GDM1 (cell line): ENCODE results near the gene PKIG.
"Not testable (repeated sequence)": the region's sequence is repeated elsewhere in the genome, so short reads cannot be mapped to it uniquely, and the experiment has no call there.

ENCODE experiments used
- DNase-seq: peaks from one replicate; lab custom pipeline; 2025; lab: John Stamatoyannopoulos, UW

The PKIG gene

GRCh38 chr20:44572551-44573500 lies 9.6 kb upstream of the PKIG start:
- DNase-seq = no peak

DNA sequence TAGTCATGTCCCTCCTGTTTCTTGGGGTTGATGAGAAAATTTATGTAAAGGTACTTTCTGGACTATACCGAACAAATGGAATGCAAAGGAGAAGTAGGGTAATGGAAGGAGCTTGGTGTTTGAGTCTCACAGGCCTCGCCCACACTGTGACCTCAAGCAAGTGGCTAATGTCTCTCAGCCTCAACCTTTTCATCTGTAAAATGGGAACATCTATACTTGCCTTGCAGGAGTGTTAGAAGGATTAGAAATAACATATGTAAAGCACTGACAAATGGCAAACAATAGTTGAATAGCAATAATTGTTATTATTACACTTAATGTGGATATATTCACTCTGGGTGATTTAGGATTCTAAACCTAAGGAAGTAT lies 8.9 kb upstream of the PKIG start:
- DNase-seq = no peak

DNA sequence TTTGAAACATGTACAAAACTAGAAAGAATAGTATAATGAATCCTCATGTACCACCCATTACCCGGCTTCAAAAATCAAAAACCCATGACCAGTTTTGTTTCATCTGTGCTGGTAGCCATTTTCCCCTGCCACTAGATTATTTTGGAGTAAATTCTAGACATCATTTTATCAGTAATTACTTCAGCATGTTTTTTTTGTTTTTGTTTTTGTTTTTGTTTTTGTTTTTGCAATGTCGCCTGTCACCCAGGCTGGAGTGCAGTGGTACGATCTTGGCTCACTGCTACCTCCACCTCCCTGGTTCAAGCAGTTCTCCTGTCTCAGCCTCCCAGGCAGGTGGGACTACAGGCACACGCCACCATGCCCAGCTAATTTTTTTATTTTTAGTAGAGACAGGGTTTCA lies 8.0 kb upstream of the PKIG start:
- DNase-seq = no peak

GRCh38 chr20:44576297-44576696 lies 6.1 kb upstream of the PKIG start:
- DNase-seq = peak; percentile 48

GRCh38 chr20:44579313-44580081 lies 2.9 kb upstream of the PKIG start:
- no peak for DNase-seq

- DNase-seq = no peak
Measured at GRCh38 chr20:44580581-44581268, 1.7 kb upstream of the PKIG start.

- DNase-seq = no peak
Measured at GRCh38 chr20:44581515-44581914, 864 bp upstream of the PKIG start.

- no peak for DNase-seq
Measured at GRCh38 chr20:44583157-44583556, 778 bp downstream of the PKIG start.

DNA sequence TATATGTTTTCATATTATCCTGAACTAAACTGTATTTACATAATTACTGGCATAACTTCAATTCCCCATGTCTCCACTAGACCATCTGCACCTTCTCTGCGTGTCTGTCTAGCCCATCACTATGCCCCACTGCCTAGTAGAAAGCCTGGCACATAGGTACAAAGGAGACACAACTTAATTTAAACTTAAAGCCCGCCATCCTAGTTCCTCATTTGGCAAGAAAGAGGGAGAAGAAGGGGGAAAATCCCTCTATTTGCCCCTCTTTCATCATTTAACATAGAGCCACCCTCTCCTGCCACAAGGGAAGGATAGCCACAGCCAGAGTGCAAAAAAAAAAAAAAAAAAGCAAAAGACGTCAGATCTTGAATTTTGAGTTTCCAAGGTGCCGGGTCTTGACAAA lies 1.8 kb downstream of the PKIG start:
- DNase-seq = no peak

DNA sequence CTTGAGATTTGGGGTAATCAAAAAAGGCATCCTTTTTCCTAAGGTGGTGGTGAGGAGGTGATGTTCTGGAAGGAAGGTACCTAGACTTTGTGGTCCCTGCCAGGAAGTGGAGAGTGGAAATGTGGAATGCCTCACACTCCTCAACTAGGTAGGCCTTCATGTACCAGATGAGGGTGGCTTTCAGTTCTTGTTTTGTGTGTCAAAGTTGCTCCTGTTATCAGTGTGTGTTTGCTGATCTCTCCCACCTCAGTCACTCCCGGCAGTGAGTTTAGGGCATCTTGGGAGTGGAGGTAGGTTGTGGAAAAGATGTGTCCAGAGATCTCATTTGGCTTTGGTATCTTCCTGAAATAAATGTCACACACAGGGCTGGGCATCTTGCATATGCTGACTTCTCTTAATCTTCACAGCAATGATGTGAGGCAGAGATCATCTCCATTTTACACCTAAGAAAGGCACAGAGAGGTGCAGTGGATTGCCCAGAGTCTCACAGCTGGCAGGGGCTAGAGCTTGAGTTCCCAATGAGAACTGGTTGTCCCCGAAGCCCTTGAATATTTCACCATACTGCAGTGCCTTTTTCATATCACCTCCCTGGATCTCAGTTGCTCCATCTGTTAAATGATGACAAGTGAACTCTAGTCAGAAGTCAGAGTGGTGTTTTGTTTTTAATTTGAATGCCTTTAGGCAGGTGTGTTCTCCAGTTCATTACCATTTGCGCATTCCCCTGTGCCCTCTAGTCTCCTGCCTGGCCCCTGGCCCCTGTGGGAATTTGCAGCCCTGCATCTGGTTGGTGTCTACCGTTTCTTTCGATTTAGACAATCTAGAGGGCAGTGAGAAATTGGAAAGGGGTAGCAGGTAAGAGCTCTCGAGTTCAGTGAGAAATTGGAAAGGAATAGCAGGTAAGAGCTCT lies 2.9 kb downstream of the PKIG start:
- DNase-seq = no peak

- DNase-seq = peak; percentile 29
Measured at GRCh38 chr20:44586289-44586911, 4.0 kb downstream of the PKIG start.

DNA sequence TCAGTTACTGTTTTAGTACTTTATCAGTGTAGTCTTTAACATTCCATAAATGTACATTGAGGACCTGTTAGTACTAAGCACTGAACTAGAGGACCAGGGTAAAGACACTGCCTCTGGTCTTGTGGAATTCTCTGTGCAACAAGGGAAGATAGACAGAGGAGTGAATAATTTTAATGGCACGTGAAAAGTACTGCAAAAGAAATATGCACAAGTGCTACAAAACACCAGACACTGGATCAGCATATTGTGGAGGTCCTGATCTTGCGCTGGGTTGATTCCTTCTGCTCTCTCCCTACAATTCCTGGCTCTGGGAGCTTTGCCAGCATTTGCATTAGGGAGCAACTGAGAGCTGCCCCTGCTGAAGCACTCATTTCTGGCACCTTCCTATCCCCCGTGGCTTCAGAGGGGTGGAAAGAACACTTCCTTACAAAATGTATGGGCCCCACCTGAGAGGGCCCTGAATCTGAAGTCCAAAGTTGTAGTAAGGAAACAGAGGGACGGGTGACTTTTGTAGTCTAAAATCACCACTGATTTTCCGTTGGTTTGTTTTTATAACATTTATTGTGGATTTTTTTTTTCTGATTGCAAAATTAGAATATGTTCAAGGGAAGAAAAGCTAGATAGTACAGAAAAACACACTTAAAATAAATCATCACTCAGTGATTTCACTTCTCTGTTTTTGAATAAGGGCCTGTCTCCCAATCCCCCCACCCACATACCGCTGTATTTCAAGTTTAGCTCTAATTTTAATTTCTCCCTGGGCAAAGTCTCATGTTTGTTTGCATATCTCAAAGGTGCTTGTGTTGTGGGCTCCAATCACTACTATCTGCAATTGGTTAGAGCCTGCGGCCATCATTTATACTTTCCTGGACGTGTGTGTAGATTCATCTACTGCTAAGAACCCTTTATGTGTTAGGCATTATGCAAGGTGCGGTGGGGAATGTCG lies 4.9 kb downstream of the PKIG start:
- DNase-seq = no peak

GRCh38 chr20:44588321-44588720 lies 5.9 kb downstream of the PKIG start:
- DNase-seq = not testable (repeated sequence)

DNA sequence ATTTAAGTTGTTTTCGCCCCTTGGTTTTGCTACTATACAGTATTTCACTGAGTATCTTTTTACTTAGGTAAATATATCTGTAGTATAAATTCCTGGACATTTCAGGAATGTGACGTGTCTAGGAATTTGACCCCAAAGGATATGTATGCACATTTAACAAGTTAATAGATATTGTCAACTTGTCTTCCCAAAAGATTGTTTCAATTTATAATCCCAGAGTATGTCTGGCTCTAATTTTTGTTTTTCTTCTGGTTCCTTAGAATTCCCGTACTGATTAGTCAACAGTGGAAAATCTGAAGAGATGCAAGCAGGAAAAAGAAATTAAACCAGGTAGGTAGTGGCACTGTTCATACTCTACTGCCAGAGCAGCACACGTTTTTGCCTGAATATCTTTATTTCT lies 7.2 kb downstream of the PKIG start:
- DNase-seq = no peak

DNA sequence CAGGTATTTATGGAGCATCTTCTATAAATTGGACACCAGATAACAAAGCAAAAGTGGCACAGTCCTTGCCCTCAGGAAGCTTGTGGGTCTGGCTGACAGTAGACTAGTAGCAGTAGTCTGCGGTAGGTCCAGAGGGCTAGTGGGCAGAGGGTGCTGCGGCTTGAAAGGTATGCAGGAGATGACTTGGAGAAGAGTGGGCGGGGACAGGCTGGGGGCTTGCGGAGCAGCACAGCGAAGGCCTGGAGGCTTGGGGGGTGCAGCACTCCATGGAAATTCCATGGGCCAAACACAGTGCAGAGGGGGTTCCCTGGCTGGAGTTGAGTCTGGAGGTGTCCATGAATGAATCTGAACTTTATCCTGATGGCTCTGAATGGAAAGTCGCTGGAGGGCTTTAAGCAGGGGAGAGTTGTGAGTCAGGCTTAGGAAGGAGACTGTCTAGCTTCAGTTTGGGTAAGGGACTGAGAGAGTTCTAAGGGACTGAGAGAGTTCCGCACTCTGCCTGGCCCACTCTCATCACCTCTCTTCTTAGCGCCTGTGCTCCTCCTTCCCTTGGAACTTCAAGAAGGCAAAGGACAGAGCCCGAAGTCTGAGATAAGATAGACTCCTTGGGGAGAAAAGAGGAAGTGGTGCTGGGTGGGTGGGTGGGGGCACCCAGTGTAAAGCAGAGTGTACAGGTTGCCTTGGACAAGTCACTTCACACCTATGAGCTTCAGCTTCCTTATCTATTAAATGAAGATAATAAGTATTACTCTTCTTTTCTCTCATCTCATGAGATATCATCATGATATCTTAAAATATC lies 8.8 kb downstream of the PKIG start:
- no peak for DNase-seq

- DNase-seq = no peak
Measured at GRCh38 chr20:44592366-44592765, 10.0 kb downstream of the PKIG start.

DNA sequence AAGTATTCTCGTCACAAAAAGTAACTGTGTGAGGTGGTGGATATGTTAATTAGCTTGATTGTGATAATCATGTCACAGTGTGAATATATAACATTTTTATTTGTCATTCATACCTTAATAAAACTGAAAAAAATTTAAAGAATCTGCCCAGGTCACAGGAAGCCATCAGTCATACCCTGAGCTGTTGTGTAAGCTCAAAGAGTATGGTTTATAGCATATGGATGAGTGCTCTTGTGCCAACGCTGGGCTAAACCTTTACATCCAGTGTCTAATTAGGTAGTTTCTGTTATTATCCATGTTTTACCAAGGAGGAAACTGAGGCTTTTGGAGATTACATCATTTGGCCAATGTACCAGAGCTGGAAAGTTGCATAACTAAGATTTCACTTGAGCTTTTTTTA lies 11.4 kb downstream of the PKIG start:
- DNase-seq = no peak

- no peak for DNase-seq
Measured at GRCh38 chr20:44594730-44595129, 12.4 kb downstream of the PKIG start.

- DNase-seq = no peak
Measured at GRCh38 chr20:44596010-44596409, 13.6 kb downstream of the PKIG start.
